Measurements from ENCODE around the gene FAM83C.

- TF ChIP-seq ZNF384 (IDR thresholded peaks at IDR 0.05) (no peak), ARNT (IDR thresholded peaks at IDR 0.05) (no peak), SP1 (IDR thresholded peaks at IDR 0.05) (no peak), NFRKB (IDR thresholded peaks at IDR 0.05) (no peak), ELF4 (IDR thresholded peaks at IDR 0.05) (no peak), LEF1 (IDR thresholded peaks at IDR 0.05; ENCODE audit: borderline replicate concordance) (no peak), HDGF (IDR thresholded peaks at IDR 0.05; ENCODE audit: borderline replicate concordance) (no peak), PKNOX1 (IDR thresholded peaks at IDR 0.05) (no peak), SUZ12 (IDR thresholded peaks at IDR 0.05) (no peak), FOXM1 (IDR thresholded peaks at IDR 0.05; ENCODE audit: borderline replicate concordance) (no peak), FOXK2 (IDR thresholded peaks at IDR 0.05) (no peak), CTBP1 (IDR thresholded peaks at IDR 0.05; ENCODE audit: borderline replicate concordance) (no peak)
Observed at GRCh38 chr20:35291654-35292503, at the start of gene FAM83C.

All from HEK293T (cell line).